HepG2 (cell line): Measurements from ENCODE around the gene WDR43. TPM values are rescaled to one million over a fixed set of nuclear protein-coding genes. Genes with fewer than 3 reads are reported as not detected.

ENCODE experiments used
- ATAC-seq: fragments of 200-7000 bp; cut with Tn5 transposase; 3 replicates; pipeline ENCODE4 v1.9.1; 2020; ENCODE audit warnings: mild to moderate bottlenecking, moderate library complexity
- BruUV-seq: library from RNA; stranded (reverse); fragments of 400-500 nt; replicated peaks from 2 replicates; lab custom pipeline; 2021; lab: Mats Ljungman, UMichigan
- CTCF ChIA-PET: fragments of 300-600 bp; formaldehyde crosslinking; extraction: SDS; loops from one replicate; lab custom pipeline; 2021; ENCODE audit warnings: low total read pairs, inconsistent platforms, low intra/inter-chr PET ratio; lab: Yijun Ruan, JAX
- POLR2A ChIA-PET: fragments of 350-600 bp; sonication (Branson Sonifier 250); formaldehyde crosslinking; loops from one replicate; lab custom pipeline; 2020; ENCODE audit warnings: antibody characterized with exemption, inconsistent platforms; lab: Yijun Ruan, JAX
- DNase-seq: peaks from one replicate; pipeline ENCODE4 v3.0.0-alpha.2; 2015; ENCODE audit warnings: low spot score
- FAIRE-seq: peaks from 3 replicates; lab custom pipeline; 2011; peaks lifted over from hg19 to GRCh38; lab: Jason Lieb, UNC
- H2AFZ ChIP-seq: one replicate; pipeline ENCODE4 v1.6.1; 2011; ENCODE audit warnings: low read length, inconsistent platforms
- H3K27ac ChIP-seq: fragments of 300-600 bp; 3 replicates; pipeline ENCODE4 v1.8.0; 2011; ENCODE audit warnings: mixed run types, mild to moderate bottlenecking, mixed read lengths, low read length, inconsistent platforms; ENCODE audit not compliant: insufficient read depth; ENCODE audit errors: extremely low read length
- H3K27me3 ChIP-seq, 2 experiments: fragments of 200-600 bp in 1 of 2; 2 replicates in 1 of 2; 3 replicates in 1 of 2; pipeline versions ENCODE4 v1.6.0 to v1.8.0; 2011; ENCODE audit warnings: low read length in 2 of 2, mild to moderate bottlenecking in 2 of 2, moderate library complexity in 2 of 2, inconsistent platforms in 1 of 2; ENCODE audit not compliant: insufficient read depth in 2 of 2, control insufficient read depth in 1 of 2
- H3K36me3 ChIP-seq, 2 experiments: fragments of 200-600 bp in 1 of 2; replicated peaks in 1 of 2; 2 replicates in 1 of 2; 3 replicates in 1 of 2; pipeline versions ENCODE4 v1.5.1 to v1.8.0; 2011; ENCODE audit warnings: low read length in 2 of 2, inconsistent platforms in 1 of 2; ENCODE audit not compliant: insufficient read depth in 2 of 2, control insufficient read depth in 1 of 2
- H3K4me1 ChIP-seq: 2 replicates; pipeline ENCODE4 v1.5.1; 2012; ENCODE audit warnings: low read length, inconsistent platforms; ENCODE audit not compliant: insufficient read depth
- H3K4me2 ChIP-seq: 2 replicates; pipeline ENCODE4 v1.6.0; 2011; ENCODE audit warnings: low read depth, low read length, inconsistent platforms
- H3K4me3 ChIP-seq, 3 experiments: fragments of 200-600 bp in 1 of 3; sonication (generic), shearing (Covaris generic) in 1 of 3; replicated peaks in 1 of 3; 2 replicates each; pipeline ENCODE4 v1.5.1; 2011 to 2016; ENCODE audit warnings: low read length in 3 of 3, inconsistent platforms in 2 of 3, low read depth in 2 of 3, mild to moderate bottlenecking in 2 of 3, control low read depth in 1 of 3, mixed read lengths in 1 of 3; ENCODE audit not compliant: insufficient read depth in 1 of 3
- H3K79me2 ChIP-seq: one replicate; pipeline ENCODE4 v1.6.1; 2011; ENCODE audit warnings: low read length, inconsistent platforms; ENCODE audit not compliant: insufficient read depth
- H3K9ac ChIP-seq: 2 replicates; pipeline ENCODE4 v1.6.0; 2011; ENCODE audit warnings: mild to moderate bottlenecking, low read depth, low read length, inconsistent platforms; ENCODE audit not compliant: insufficient read depth
- H3K9me3 ChIP-seq: 2 replicates; pipeline ENCODE4 v1.5.1; 2012; ENCODE audit warnings: mild to moderate bottlenecking, low read length
- H4K20me1 ChIP-seq: 2 replicates; pipeline ENCODE4 v1.6.0; 2011; ENCODE audit warnings: inconsistent platforms, mild to moderate bottlenecking, low read length, moderate library complexity; ENCODE audit not compliant: insufficient read depth
- HINFP ChIP-seq: sonication (generic); formaldehyde crosslinking; IDR thresholded peaks from 2 replicates; pipeline ENCODE4 v1.4.0; 2020; ENCODE audit warnings: low read depth, mild to moderate bottlenecking, missing genetic modification reagents
- HNRNPK ChIP-seq: fragments of 200-400 bp; formaldehyde crosslinking; IDR thresholded peaks from 2 replicates; pipeline ENCODE4 v1.6.1; 2018; ENCODE audit warnings: low read length, low read depth, moderate library complexity, mild to moderate bottlenecking; ENCODE audit not compliant: poor library complexity, severe bottlenecking
- MEIS2 ChIP-seq: sonication (generic); formaldehyde crosslinking; IDR thresholded peaks from 2 replicates; pipeline ENCODE4 v1.9.0; 2021; ENCODE audit warnings: mild to moderate bottlenecking, missing genetic modification reagents
- NBN ChIP-seq: fragments of 450-650 bp; conservative IDR thresholded peaks from 2 replicates; pipeline ENCODE4 v1.6.1; 2017
- SIX1 ChIP-seq: sonication (generic); formaldehyde crosslinking; IDR thresholded peaks from 2 replicates; pipeline ENCODE4 v1.4.0; 2020; ENCODE audit warnings: missing genetic modification reagents, borderline replicate concordance
- SRSF9 ChIP-seq: fragments of 200-400 bp; formaldehyde crosslinking; IDR thresholded peaks from 2 replicates; pipeline ENCODE4 v1.6.1; 2018; ENCODE audit warnings: borderline replicate concordance, mild to moderate bottlenecking, low read depth, low read length; ENCODE audit not compliant: insufficient read depth, poor library complexity, severe bottlenecking
- ZNF350 ChIP-seq: sonication (generic); formaldehyde crosslinking; IDR thresholded peaks from 2 replicates; pipeline ENCODE4 v1.4.0; 2020; ENCODE audit warnings: mild to moderate bottlenecking, low read depth, missing genetic modification reagents, borderline replicate concordance
- ZNF543 ChIP-seq: sonication (generic); formaldehyde crosslinking; IDR thresholded peaks from 2 replicates; pipeline ENCODE4 v1.4.0; 2020; ENCODE audit warnings: mild to moderate bottlenecking, missing genetic modification reagents
- WGBS: methylation state at CpG from one replicate; pipeline ENCODE4 v1.1.6; 2017; ENCODE audit warnings: low lambda C conversion rate; 5-methylcytosine and 5-hydroxymethylcytosine counted together
- in situ Hi-C: cut with HindIII; loops from 2 replicates; pipeline ENCODE4 v1.10.0; 2017; ENCODE audit warnings: low pct_unique_long_range_greater_than_20kb; ENCODE audit not compliant: extremely low pct_ligation_motif_present
- intact Hi-C: fragments of 100-400 bp; cut with micrococcal nuclease; formaldehyde crosslinking; loops from one replicate; pipeline ENCODE4 v1.10.0; 2022; ENCODE audit not compliant: unreplicated experiment
- polyA plus RNA-seq, 8 experiments: library from polyadenylated mRNA; depleted of rRNA in 3 of 8; stranded (reverse) in 7 of 8; unstranded in 1 of 8; fragments of >200 nt; fragmentation: Illumina TruSeq in 4 of 8; extraction: Trizol in 4 of 8; gene quantifications; 2 replicates each; pipeline versions ENCODE4 v1.2.1 to v1.2.3, GENCODE V29; 2011 to 2016; ENCODE audit warnings: low read depth in 4 of 8, missing spikeins in 1 of 8, mixed read lengths in 1 of 8; ENCODE audit not compliant: insufficient read depth in 1 of 8
- total RNA-seq, 5 experiments: library from RNA; depleted of rRNA; stranded (reverse); fragments of >200 nt; fragmentation: Illumina TruSeq; extraction: Trizol; gene quantifications; 2 replicates each; pipeline ENCODE4 v1.2.3, GENCODE V29; 2016; ENCODE audit warnings: low read depth in 1 of 5

The WDR43 gene
- total and polyA plus RNA-seq, 2 of the 13 experiments (the other 11 are each of a cell fraction or from before 2014, with no cell fraction given), result 121 to 167 TPM

- Histone ChIP-seq H3K27me3 (no peaks in the 10 kb centered on the region; a peak in 1 of 5 replicates), H3K4me3 (no peak overlapping the region), H4K20me1 (no peaks in the 10 kb centered on the region), H3K9me3 (no peaks in the 10 kb centered on the region), H3K27ac (no peak overlapping the region), H2AFZ (no peak overlapping the region), H3K79me2 (no peaks in the 10 kb centered on the region), H3K4me1 (no peaks in the 10 kb centered on the region), H3K4me2 (no peak overlapping the region), H3K9ac (no peak overlapping the region), H3K36me3 (no peaks in the 10 kb centered on the region)
- POLR2A ChIA-PET, result no interaction called here
- no peak for TF ChIP-seq ZNF350 (CRISPR knock-in tag)
- TF ChIP-seq HINFP (CRISPR knock-in tag), result no peak
- TF ChIP-seq HNRNPK, result peak; percentile 75
- no peak for TF ChIP-seq SIX1 (CRISPR knock-in tag)
- no peak for TF ChIP-seq ZNF543 (CRISPR knock-in tag)
- peak; percentile 40 for TF ChIP-seq SRSF9
- in situ Hi-C loops, result no loop called here
- no TSS peak for BruUV-seq
- no peak for DNase-seq
- ATAC-seq, result no peak
- CTCF ChIA-PET, result no interaction called here
- intact Hi-C loops, result no loop called here
- no peak for FAIRE-seq
- WGBS, result 91% methylated on average over 1 of the region's 1 CpG
Measured at GRCh38 chr2:28880193-28880592, 14.3 kb upstream of the WDR43 start.

- FAIRE-seq (no peak), ATAC-seq (no peak), DNase-seq (no peak)
- ChIA-PET CTCF (no interaction called here), POLR2A (interaction anchor here (3.8 kb wide), 1 partner anchor 24 kb away, joined by 52 read pairs; the partner anchor contains the start of gene TRMT61B)
- Histone ChIP-seq H3K4me3 (no peak overlapping the region; a peak in 1 of 6 replicates), H3K79me2 (peaks cover 41% of the 10 kb centered on the region), H3K27ac (no peak overlapping the region), H3K4me2 (no peak overlapping the region; the same call in 1 of the 2 replicates), H2AFZ (no peak overlapping the region), H3K9ac (no peak overlapping the region), H3K27me3 (no peaks in the 10 kb centered on the region; a peak in 1 of 5 replicates), H3K4me1 (peaks cover 24% of the 10 kb centered on the region), H4K20me1 (peaks cover 35% of the 10 kb centered on the region), H3K36me3 (no peaks in the 10 kb centered on the region; a peak in 1 of 5 replicates), H3K9me3 (no peaks in the 10 kb centered on the region)
- TF ChIP-seq MEIS2, result no peak
- TF ChIP-seq NBN, result no peak
- in situ Hi-C loops (no loop called here), intact Hi-C loops (no loop called here)
- no TSS peak for BruUV-seq
- 95% methylated on average over 21 of the region's 21 CpGs for WGBS
Measured at GRCh38 chr2:28893488-28893887, 979 bp upstream of the WDR43 start.
